CD4-positive, alpha-beta T cell (primary cell): Measurements from ENCODE around the gene USH1C. TPM values are rescaled to one million over a fixed set of nuclear protein-coding genes. Genes with fewer than 3 reads are reported as not detected.

Experiments used
- ATAC-seq: fragments of 200-7000 bp; cut with Tn5 transposase; one replicate; pipeline ENCODE4 v1.10.0; 2022; ENCODE audit warnings: mild to moderate bottlenecking; ENCODE audit not compliant: poor library complexity
- CTCF ChIA-PET: fragments of 350-600 bp; sonication (Branson Sonifier 250); formaldehyde crosslinking; loops from one replicate; lab custom pipeline; 2021; ENCODE audit warnings: antibody characterized with exemption, inconsistent platforms; lab: Charles Lee
- POLR2A ChIA-PET: fragments of 350-600 bp; sonication (Branson Sonifier 250); formaldehyde crosslinking; loops from one replicate; lab custom pipeline; 2021; ENCODE audit warnings: antibody characterized with exemption, inconsistent platforms; lab: Charles Lee
- DNase-seq, 14 experiments: peaks; one replicate each; pipeline ENCODE4 v3.0.0-alpha.2; 2013 to 2020; ENCODE audit warnings: mixed read lengths in 2 of 14
- H3K27ac ChIP-seq, 2 donors: one replicate each; pipeline versions ENCODE4 v1.5.1 to v1.7.0; 2013; ENCODE audit warnings: low read length in 2 of 2, low read depth in 1 of 2, mild to moderate bottlenecking in 1 of 2
- H3K27me3 ChIP-seq, 2 experiments: 1 replicate in 1 of 2; 2 replicates in 1 of 2; pipeline versions ENCODE4 v1.6.1 to v1.7.0; 2013; ENCODE audit warnings: low read length in 2 of 2, control low read depth in 1 of 2, mild to moderate bottlenecking in 1 of 2, moderate library complexity in 1 of 2; ENCODE audit not compliant: insufficient read depth in 2 of 2, control insufficient read depth in 1 of 2
- H3K36me3 ChIP-seq: one replicate; pipeline ENCODE4 v1.6.1; 2013; ENCODE audit warnings: low read length, control low read depth; ENCODE audit not compliant: insufficient read depth
- H3K4me1 ChIP-seq: one replicate; pipeline ENCODE4 v1.6.1; 2013; ENCODE audit warnings: low read length, control low read depth; ENCODE audit not compliant: insufficient read depth
- H3K4me3 ChIP-seq: one replicate; pipeline ENCODE4 v1.5.1; 2013; ENCODE audit warnings: mild to moderate bottlenecking, low read length, moderate library complexity
- H3K9me3 ChIP-seq, 2 experiments: 1 replicate in 1 of 2; 2 replicates in 1 of 2; pipeline versions ENCODE4 v1.6.1 to v1.7.0; 2013; ENCODE audit warnings: low read length in 2 of 2, mild to moderate bottlenecking in 2 of 2, control low read depth in 1 of 2, moderate library complexity in 1 of 2; ENCODE audit not compliant: control insufficient read depth in 1 of 2, insufficient read depth in 1 of 2
- H3K27ac Mint-ChIP-seq: one replicate; pipeline ENCODE4 v1.8.0; 2020; ENCODE audit warnings: mixed read lengths
- H3K27me3 Mint-ChIP-seq: one replicate; pipeline ENCODE4 v1.8.0; 2021; ENCODE audit warnings: mixed read lengths
- H3K36me3 Mint-ChIP-seq: one replicate; pipeline ENCODE4 v1.8.0; 2021; ENCODE audit warnings: low read depth, mixed read lengths
- H3K4me1 Mint-ChIP-seq: one replicate; pipeline ENCODE4 v1.8.0; 2021; ENCODE audit warnings: low read depth, mixed read lengths
- H3K4me3 Mint-ChIP-seq: one replicate; pipeline ENCODE4 v1.8.0; 2020; ENCODE audit warnings: mild to moderate bottlenecking, mixed read lengths
- H3K9me3 Mint-ChIP-seq: one replicate; pipeline ENCODE4 v1.8.0; 2020; ENCODE audit warnings: mixed read lengths
- CTCF ChIP-seq: fragments of 200-600 bp; IDR thresholded peaks from one replicate; pipeline ENCODE4 v1.8.0; 2022; ENCODE audit warnings: antibody characterized with exemption, mild to moderate bottlenecking
- intact Hi-C, 2 experiments: fragments of 100-400 bp; cut with DNase I in 1 of 2; cut with micrococcal nuclease in 1 of 2; formaldehyde crosslinking; loops; one replicate each; pipeline versions ENCODE4 v1.15.1 to v1.9.0; 2023 to 2025; cut with DNase I, micrococcal nuclease
- total RNA-seq, 174 experiments: library from RNA in 2 of 174; stranded (reverse) in 2 of 174; gene quantifications; one replicate each; pipeline ENCODE4 v1.2.3 and lab custom pipeline; 2021 to 2026

Gene USH1C
- total RNA-seq, 2 experiments from 2014 or later = not detected

GRCh38 chr11:17479284-17480214 lies 64.7 kb downstream of the USH1C start:
- ChIA-PET POLR2A (no interaction called here), CTCF (no interaction called here)
- no peak overlapping the region for H3K4me3 Mint-ChIP-seq
- no peak overlapping the region for H3K27ac Mint-ChIP-seq
- TF ChIP-seq CTCF = no peak
- Histone ChIP-seq H3K4me1 (no peaks in the 10 kb centered on the region), H3K27ac (no peak overlapping the region), H3K9me3 (no peaks in the 10 kb centered on the region), H3K36me3 (no peaks in the 10 kb centered on the region), H3K27me3 (peaks cover 18 to 24% of the 10 kb centered on the region in 2 experiments), H3K4me3 (no peak overlapping the region)
- ATAC-seq = no peak
- peaks cover 48% of the 10 kb centered on the region for H3K27me3 Mint-ChIP-seq
- no peak for DNase-seq
- H3K9me3 Mint-ChIP-seq = no peaks in the 10 kb centered on the region
- intact Hi-C loops = no loop called here
- no peaks in the 10 kb centered on the region for H3K36me3 Mint-ChIP-seq
- H3K4me1 Mint-ChIP-seq = no peaks in the 10 kb centered on the region

- Mint-ChIP-seq H3K4me3 (no peak overlapping the region), H3K36me3 (no peaks in the 10 kb centered on the region), H3K27ac (no peak overlapping the region), H3K27me3 (peaks cover 63% of the 10 kb centered on the region), H3K9me3 (no peaks in the 10 kb centered on the region), H3K4me1 (no peaks in the 10 kb centered on the region)
- Histone ChIP-seq H3K4me3 (no peak overlapping the region), H3K27ac (no peak overlapping the region), H3K27me3 (peaks cover 25 to 35% of the 10 kb centered on the region in 2 experiments), H3K4me1 (no peaks in the 10 kb centered on the region), H3K36me3 (no peaks in the 10 kb centered on the region), H3K9me3 (no peaks in the 10 kb centered on the region)
- intact Hi-C loops = no loop called here
- ChIA-PET CTCF (no interaction called here), POLR2A (no interaction called here)
- TF ChIP-seq CTCF = no peak
- ATAC-seq (no peak), DNase-seq (no peak)
These were observed 66.1 kb downstream of the USH1C start for GRCh38 chr11:17478070-17478469.

- POLR2A ChIA-PET = no interaction called here
- no peak for DNase-seq
- no peak overlapping the region for H3K4me3 Mint-ChIP-seq
- ATAC-seq = no peak
- Histone ChIP-seq H3K9me3 (no peaks in the 10 kb centered on the region), H3K4me1 (no peaks in the 10 kb centered on the region), H3K27ac (no peak overlapping the region), H3K27me3 (peaks cover 28 to 35% of the 10 kb centered on the region in 2 experiments), H3K4me3 (no peak overlapping the region), H3K36me3 (no peaks in the 10 kb centered on the region)
- H3K9me3 Mint-ChIP-seq = no peaks in the 10 kb centered on the region
- CTCF ChIA-PET = no interaction called here
- no peak overlapping the region for H3K27ac Mint-ChIP-seq
- no peak for TF ChIP-seq CTCF
- intact Hi-C loops = no loop called here
- no peaks in the 10 kb centered on the region for H3K36me3 Mint-ChIP-seq
- H3K27me3 Mint-ChIP-seq = peaks cover 70% of the 10 kb centered on the region
- no peaks in the 10 kb centered on the region for H3K4me1 Mint-ChIP-seq
These were observed 66.9 kb downstream of the USH1C start for GRCh38 chr11:17477361-17477760.
